LNCAP (cell line): Measurements from ENCODE around the gene IL15.

Experiments
- TF ChIP-seq, protein P1 (sequence below): fragments of 450-650 bp; IDR thresholded peaks from 2 replicates; pipeline ENCODE4 v1.5.1; 2017; ENCODE audit warnings: mild to moderate bottlenecking

IL15 gene

DNA sequence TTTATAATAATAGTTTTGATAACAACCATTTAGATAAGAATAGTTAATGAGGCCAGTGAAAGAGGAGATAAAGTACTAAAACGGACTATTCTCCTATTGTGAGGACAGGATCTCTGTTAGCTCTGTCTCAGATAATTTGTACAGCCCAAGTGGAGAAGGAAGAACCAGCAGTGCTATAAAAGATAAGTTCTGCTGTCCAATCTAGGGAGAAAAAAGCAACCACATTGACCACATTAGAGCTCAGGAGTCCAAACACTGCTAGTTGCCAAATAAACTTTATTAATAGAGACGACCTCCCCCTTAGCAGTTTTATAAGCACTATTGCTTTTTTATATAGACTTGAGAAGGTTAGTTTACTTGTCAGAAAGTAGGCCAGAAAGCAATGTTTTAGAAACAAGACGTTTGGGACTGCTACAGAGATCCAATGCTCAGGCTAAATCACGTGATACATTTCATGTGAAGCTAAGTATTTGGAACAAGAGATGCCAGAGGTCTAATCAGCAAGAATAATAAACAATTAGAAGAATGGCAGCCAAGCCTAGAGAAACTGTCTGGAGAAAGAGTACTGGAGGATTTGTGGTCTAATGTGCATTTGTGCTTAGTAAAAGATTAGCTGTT, 15.9 kb downstream of the IL15 start:
- TF ChIP-seq, protein P1, sequence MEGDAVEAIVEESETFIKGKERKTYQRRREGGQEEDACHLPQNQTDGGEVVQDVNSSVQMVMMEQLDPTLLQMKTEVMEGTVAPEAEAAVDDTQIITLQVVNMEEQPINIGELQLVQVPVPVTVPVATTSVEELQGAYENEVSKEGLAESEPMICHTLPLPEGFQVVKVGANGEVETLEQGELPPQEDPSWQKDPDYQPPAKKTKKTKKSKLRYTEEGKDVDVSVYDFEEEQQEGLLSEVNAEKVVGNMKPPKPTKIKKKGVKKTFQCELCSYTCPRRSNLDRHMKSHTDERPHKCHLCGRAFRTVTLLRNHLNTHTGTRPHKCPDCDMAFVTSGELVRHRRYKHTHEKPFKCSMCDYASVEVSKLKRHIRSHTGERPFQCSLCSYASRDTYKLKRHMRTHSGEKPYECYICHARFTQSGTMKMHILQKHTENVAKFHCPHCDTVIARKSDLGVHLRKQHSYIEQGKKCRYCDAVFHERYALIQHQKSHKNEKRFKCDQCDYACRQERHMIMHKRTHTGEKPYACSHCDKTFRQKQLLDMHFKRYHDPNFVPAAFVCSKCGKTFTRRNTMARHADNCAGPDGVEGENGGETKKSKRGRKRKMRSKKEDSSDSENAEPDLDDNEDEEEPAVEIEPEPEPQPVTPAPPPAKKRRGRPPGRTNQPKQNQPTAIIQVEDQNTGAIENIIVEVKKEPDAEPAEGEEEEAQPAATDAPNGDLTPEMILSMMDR, result no peak

GRCh38 chr4:141654098-141654497, 17.7 kb downstream of the IL15 start:
- TF ChIP-seq, protein P1, result peak; percentile 56

DNA sequence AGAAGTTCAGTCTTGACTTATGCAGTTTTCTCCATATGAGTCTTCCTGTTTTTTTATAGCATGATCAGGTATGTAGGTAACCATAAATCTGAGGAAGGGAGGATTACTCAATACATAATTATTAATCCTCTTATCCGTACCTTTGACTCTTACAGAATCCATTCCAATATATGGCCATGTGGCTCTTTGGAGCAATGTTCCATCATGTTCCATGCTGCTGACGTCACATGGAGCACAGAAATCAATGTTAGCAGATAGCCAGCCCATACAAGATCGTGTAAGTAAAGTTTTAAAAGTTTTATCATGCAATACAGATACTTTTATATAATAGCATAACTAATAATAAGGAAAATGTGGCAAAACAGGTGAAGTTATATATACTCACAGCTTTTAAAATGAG, 19.6 kb downstream of the IL15 start:
- TF ChIP-seq, protein P1, result no peak

DNA sequence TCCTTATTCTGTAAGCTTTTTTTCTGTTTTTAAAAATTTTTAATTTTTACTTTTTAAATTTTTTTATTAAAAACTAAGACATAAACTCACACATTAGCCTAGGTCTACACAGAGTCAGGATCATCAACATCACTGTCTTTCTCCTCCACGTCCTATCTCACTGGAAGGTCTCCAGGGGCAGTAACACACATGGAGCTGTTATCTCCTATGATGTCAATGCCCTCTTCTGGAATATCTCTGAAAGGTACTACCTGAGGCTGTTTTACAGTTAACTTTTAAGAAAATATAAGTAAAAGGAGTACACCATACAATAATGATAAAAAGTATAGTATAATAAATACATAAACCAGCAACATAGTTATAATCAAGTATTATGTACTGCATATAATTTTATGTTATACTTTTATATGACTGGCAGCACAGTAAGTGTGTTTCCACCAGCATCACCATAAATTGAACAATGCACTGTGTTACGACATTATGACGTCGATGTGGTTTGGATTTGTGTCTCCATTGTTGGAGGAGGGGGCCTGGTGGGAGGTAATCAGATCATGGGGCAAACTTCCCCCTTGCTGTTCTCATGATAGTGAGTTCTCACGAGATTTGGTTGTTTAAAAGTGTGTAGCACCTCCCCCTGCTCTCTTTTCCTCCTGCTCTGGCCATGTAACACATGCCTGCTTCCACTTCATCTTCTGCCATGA, 21.3 kb downstream of the IL15 start:
- TF ChIP-seq, protein P1, result 0 out of 2 replicates have a peak, but pooled peaks have one; percentile 21

GRCh38 chr4:141658309-141658708, 21.9 kb downstream of the IL15 start:
- TF ChIP-seq, protein P1, result no peak

GRCh38 chr4:141659539-141659938, 23.2 kb downstream of the IL15 start:
- TF ChIP-seq, protein P1, result no peak

- TF ChIP-seq, protein P1, result no peak
Observed at GRCh38 chr4:141660880-141661279, 24.5 kb downstream of the IL15 start.
